ENCODE measurements around the gene FAM170B. TPM values are rescaled to one million over a fixed set of nuclear protein-coding genes. Genes with fewer than 3 reads are reported as not detected.

Gene FAM170B
- total RNA-seq, 1 donor from 2014 or later = not detected

DNA sequence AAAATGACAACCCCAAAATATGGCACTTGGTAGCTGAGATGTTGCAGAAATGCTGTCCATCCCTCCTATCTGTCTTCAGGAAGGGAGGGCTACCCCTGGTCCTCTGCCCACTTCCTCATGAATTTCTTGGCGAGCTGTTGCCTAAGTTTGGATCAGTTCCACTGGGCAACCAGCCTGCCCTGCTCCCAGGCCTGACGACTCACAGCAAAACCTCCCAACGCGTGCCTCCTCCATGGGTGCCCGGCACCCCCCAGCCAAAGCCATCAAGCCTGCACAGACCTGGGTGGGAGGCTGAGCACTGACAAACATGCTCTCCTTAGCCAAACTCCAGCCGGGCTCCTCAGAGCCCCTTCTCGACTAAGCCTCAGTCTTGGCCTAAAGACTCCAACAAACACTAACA, 27.4 kb downstream of the FAM170B start:
- Histone ChIP-seq H3K36me3 (ENCODE audit: control insufficient read depth, insufficient read depth, low read length) (no peaks in the 10 kb centered on the region), H3K4me3 (ENCODE audit: low read depth, low read length) (no peak overlapping the region), H3K27me3 (ENCODE audit: control insufficient read depth, insufficient read depth, low read length) (peaks cover 4% of the 10 kb centered on the region)
- TF ChIP-seq CTCF (IDR thresholded peaks at IDR 0.05; ENCODE audit: insufficient read depth, low read length, poor library complexity, severe bottlenecking) = no peak
- no peak for DNase-seq (ENCODE audit: low read depth)

DNA sequence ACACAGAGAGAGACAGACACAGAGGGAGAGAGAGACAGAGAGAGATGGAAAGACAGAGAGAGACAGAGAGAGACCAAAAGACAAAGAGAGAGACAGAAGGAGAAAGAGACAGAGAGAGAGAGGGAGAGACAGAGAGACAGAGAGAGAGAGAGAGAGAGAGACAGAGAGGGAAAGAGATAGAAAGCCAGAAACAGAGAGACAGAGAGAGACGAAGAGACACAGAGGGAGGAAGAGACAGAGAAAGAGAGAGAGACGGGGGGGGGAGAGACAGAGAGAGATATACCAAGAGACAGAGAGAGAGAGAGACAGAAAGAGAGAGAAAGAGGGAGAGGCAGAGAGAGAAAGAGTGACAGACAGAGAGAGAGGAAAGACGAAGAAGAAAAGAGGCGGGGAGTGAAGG, 28.7 kb downstream of the FAM170B start:
- Histone ChIP-seq H3K27me3 (ENCODE audit: control insufficient read depth, insufficient read depth, low read length) (peaks cover under 1% of the 10 kb centered on the region), H3K4me3 (ENCODE audit: low read depth, low read length) (no peak overlapping the region), H3K36me3 (ENCODE audit: control insufficient read depth, insufficient read depth, low read length) (no peaks in the 10 kb centered on the region)
- no peak for TF ChIP-seq CTCF (IDR thresholded peaks at IDR 0.05; ENCODE audit: insufficient read depth, low read length, poor library complexity, severe bottlenecking)
- no peak for DNase-seq (ENCODE audit: low read depth)

DNA sequence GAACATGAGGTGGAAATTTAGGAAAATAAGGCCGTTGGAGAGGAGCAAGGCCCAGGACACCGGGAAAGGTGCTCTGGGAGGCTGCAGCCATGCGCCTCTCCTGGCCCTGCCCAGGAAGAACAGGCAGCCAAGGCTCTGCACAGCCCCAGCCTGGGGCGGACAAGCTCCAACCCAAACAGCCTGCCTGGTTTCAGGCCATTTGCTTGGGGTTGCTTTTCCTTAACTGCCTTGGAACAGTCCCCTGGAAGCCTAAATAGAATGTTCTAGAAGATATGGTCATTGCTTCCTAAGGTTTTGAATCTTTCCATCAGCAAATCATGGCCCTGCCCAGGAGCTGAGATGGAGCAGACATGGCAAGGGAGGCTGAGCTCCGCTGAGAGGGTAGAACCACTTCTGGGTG, 29.5 kb downstream of the FAM170B start:
- Histone ChIP-seq H3K4me3 (ENCODE audit: low read depth, low read length) (no peak overlapping the region), H3K36me3 (ENCODE audit: control insufficient read depth, insufficient read depth, low read length) (no peaks in the 10 kb centered on the region), H3K27me3 (ENCODE audit: control insufficient read depth, insufficient read depth, low read length) (no peaks in the 10 kb centered on the region)
- TF ChIP-seq CTCF (IDR thresholded peaks at IDR 0.05; ENCODE audit: insufficient read depth, low read length, poor library complexity, severe bottlenecking) = no peak
- DNase-seq (ENCODE audit: low read depth) = no peak

DNA sequence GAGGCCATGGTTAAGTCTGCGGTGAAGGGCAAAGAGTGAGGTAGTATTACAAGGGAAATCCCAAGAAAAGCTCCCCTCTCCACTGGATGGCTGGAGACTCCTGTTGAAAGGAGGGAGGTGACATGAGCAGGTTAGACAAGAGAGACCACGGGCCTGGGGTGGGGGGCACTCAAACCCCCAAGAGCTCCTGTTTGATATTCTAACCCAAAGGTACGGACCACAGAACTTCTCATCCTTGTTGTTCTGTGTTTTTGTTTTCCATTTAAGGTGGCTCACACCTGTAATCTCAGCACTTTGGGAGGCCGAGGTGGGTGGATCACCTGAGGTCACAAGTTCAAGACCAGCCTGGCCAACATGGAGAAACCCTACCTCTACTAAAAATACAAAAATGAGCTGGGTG, 30.1 kb downstream of the FAM170B start:
- Histone ChIP-seq H3K4me3 (ENCODE audit: low read depth, low read length) (no peak overlapping the region), H3K36me3 (ENCODE audit: control insufficient read depth, insufficient read depth, low read length) (no peaks in the 10 kb centered on the region), H3K27me3 (ENCODE audit: control insufficient read depth, insufficient read depth, low read length) (no peaks in the 10 kb centered on the region)
- no peak for TF ChIP-seq CTCF (IDR thresholded peaks at IDR 0.05; ENCODE audit: insufficient read depth, low read length, poor library complexity, severe bottlenecking)
- no peak for DNase-seq (ENCODE audit: low read depth)

DNA sequence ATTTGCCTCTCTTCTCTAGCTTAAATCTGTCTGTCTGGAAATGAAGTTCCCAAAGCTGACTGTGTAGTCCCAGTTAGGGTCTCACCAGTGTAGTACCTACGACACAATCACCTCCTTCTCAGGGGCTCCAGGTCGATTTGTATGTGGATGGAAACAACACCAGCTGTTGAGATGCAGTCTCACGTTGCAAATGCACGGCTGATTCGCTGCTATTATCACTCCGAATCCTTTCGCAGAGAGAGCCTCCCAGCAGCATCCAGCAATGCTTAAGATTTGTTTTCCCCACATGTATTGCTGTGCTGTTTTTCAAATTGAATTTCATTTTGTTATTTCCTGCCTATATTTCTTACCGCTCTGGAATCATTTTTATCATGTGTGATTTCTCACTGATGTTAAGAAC, 34.8 kb downstream of the FAM170B start:
- no peak for TF ChIP-seq CTCF (IDR thresholded peaks at IDR 0.05; ENCODE audit: insufficient read depth, low read length, poor library complexity, severe bottlenecking)
- Histone ChIP-seq H3K27me3 (ENCODE audit: control insufficient read depth, insufficient read depth, low read length) (no peaks in the 10 kb centered on the region), H3K4me3 (ENCODE audit: low read depth, low read length) (no peak overlapping the region), H3K36me3 (ENCODE audit: control insufficient read depth, insufficient read depth, low read length) (no peaks in the 10 kb centered on the region)
- DNase-seq (ENCODE audit: low read depth) = no peak

- no peak for DNase-seq (ENCODE audit: low read depth)
- Histone ChIP-seq H3K36me3 (ENCODE audit: control insufficient read depth, insufficient read depth, low read length) (no peaks in the 10 kb centered on the region), H3K4me3 (ENCODE audit: low read depth, low read length) (no peak overlapping the region), H3K27me3 (ENCODE audit: control insufficient read depth, insufficient read depth, low read length) (no peaks in the 10 kb centered on the region)
- TF ChIP-seq CTCF (IDR thresholded peaks at IDR 0.05; ENCODE audit: insufficient read depth, low read length, poor library complexity, severe bottlenecking) = no peak
These were observed 36.9 kb downstream of the FAM170B start for GRCh38 chr10:49096890-49097445.
